Subcutaneous abdominal adipose tissue (tissue), 5 donors: ENCODE measurements around the gene EMX2.

Source experiments
- H3K27ac ChIP-seq: one replicate; pipeline ENCODE4 v1.7.0; 2013; ENCODE audit warnings: low read depth, mild to moderate bottlenecking, inconsistent platforms, low read length, moderate library complexity
- H3K27me3 ChIP-seq, 5 donors: one replicate each; pipeline ENCODE4 v1.7.0; 2013; ENCODE audit warnings: low read length in 5 of 5, inconsistent platforms in 1 of 5; ENCODE audit not compliant: control insufficient read depth in 5 of 5, insufficient read depth in 4 of 5
- H3K36me3 ChIP-seq, 5 donors: one replicate each; pipeline ENCODE4 v1.7.0; 2013; ENCODE audit warnings: low read length in 5 of 5; ENCODE audit not compliant: control insufficient read depth in 5 of 5, insufficient read depth in 5 of 5
- H3K4me1 ChIP-seq, 5 donors: one replicate each; pipeline ENCODE4 v1.7.0; 2013; ENCODE audit warnings: low read length in 5 of 5, mild to moderate bottlenecking in 3 of 5, moderate library complexity in 1 of 5; ENCODE audit not compliant: control insufficient read depth in 5 of 5, insufficient read depth in 5 of 5
- H3K4me3 ChIP-seq, 5 donors: one replicate each; pipeline ENCODE4 v1.7.0; 2013; ENCODE audit warnings: low read length in 5 of 5, low read depth in 1 of 5
- H3K9ac ChIP-seq, 5 donors: one replicate each; pipeline ENCODE4 v1.7.0; 2013; ENCODE audit warnings: low read length in 5 of 5, mild to moderate bottlenecking in 4 of 5, moderate library complexity in 3 of 5
- H3K9me3 ChIP-seq, 5 donors: one replicate each; pipeline ENCODE4 v1.7.0; 2013; ENCODE audit warnings: low read length in 5 of 5; ENCODE audit not compliant: control insufficient read depth in 5 of 5
- donor health status: healthy.
- donor health status: healthy.
- donor health status: healthy.
- donor health status: healthy.
- donor health status: healthy.

The EMX2 gene

GRCh38 chr10:117591043-117591442 is 48.5 kb downstream of the EMX2 start:
- Histone ChIP-seq H3K9ac (no peak overlapping the region), H3K4me3 (no peak overlapping the region), H3K27me3 (no peaks in the 10 kb centered on the region), H3K36me3 (no peaks in the 10 kb centered on the region), H3K27ac (no peak overlapping the region), H3K4me1 (no peaks in the 10 kb centered on the region), H3K9me3 (no peaks in the 10 kb centered on the region)

- Histone ChIP-seq H3K4me1 (no peaks in the 10 kb centered on the region), H3K27me3 (no peaks in the 10 kb centered on the region), H3K27ac (no peak overlapping the region), H3K4me3 (no peak overlapping the region), H3K9ac (no peak overlapping the region), H3K36me3 (no peaks in the 10 kb centered on the region), H3K9me3 (no peaks in the 10 kb centered on the region)
These were observed 52.2 kb downstream of the EMX2 start for GRCh38 chr10:117594722-117595121.

GRCh38 chr10:117596706-117597105 is 54.2 kb downstream of the EMX2 start:
- no peak overlapping the region for H3K27ac ChIP-seq
- H3K4me3 ChIP-seq: no peak overlapping the region
- H3K9ac ChIP-seq: no peak overlapping the region
- H3K27me3 ChIP-seq: no peaks in the 10 kb centered on the region
- H3K4me1 ChIP-seq: no peaks in the 10 kb centered on the region
- no peaks in the 10 kb centered on the region for H3K36me3 ChIP-seq
- H3K9me3 ChIP-seq: no peaks in the 10 kb centered on the region

GRCh38 chr10:117597216-117597615 is 54.7 kb downstream of the EMX2 start:
- Histone ChIP-seq H3K9me3 (no peaks in the 10 kb centered on the region), H3K4me1 (no peaks in the 10 kb centered on the region), H3K36me3 (no peaks in the 10 kb centered on the region), H3K27ac (no peak overlapping the region), H3K27me3 (peaks cover 0 to 2% (median 0%) of the 10 kb centered on the region in 5 donors), H3K4me3 (no peak overlapping the region), H3K9ac (no peak overlapping the region)
